ENCODE data around the gene YRDC.

GRCh38 chr1:37802439-37802838 is 5.6 kb downstream of the YRDC start:
- TF ChIP-seq HNF4A (conservative IDR thresholded peaks at IDR 0.05) (no peak), CTCF (IDR thresholded peaks at IDR 0.05; ENCODE audit: low read depth, low read length, missing input control) (no peak), ATF3 (IDR thresholded peaks at IDR 0.05) (no peak)
